GM20000 (cell line): ENCODE measurements around the gene GNAL.
"Not testable (repeated sequence)": the region's sequence is repeated elsewhere in the genome, so short reads cannot be mapped to it uniquely, and the experiment has no call there.

Source experiments
- DNase-seq: peaks from one replicate; pipeline ENCODE4 v3.0.0; 2012; ENCODE audit warnings: low spot score
- CTCF ChIP-seq: IDR thresholded peaks from 2 replicates; pipeline ENCODE4 v1.5.1; 2012; ENCODE audit warnings: mild to moderate bottlenecking, control low read depth; ENCODE audit errors: extremely low read depth, missing control alignments

The GNAL gene

GRCh38 chr18:11886577-11887110 lies 197.6 kb downstream of the GNAL start:
- DNase-seq, result no peak

GRCh38 chr18:11887328-11888128 lies 198.5 kb downstream of the GNAL start:
- TF ChIP-seq CTCF, result no peak
- DNase-seq, result no peak

More at GRCh38 chr18:11886577-11887110, 197.6 kb downstream of the GNAL start:
- no peak for TF ChIP-seq CTCF

GRCh38 chr18:11888726-11889125 lies 199.7 kb downstream of the GNAL start:
- TF ChIP-seq CTCF, result no peak
- no peak for DNase-seq

- TF ChIP-seq CTCF, result no peak
- DNase-seq, result no peak
These were observed 200.2 kb downstream of the GNAL start for GRCh38 chr18:11889284-11889683.

GRCh38 chr18:11891737-11892136 lies 202.7 kb downstream of the GNAL start:
- DNase-seq, result no peak
- TF ChIP-seq CTCF, result no peak

- DNase-seq, result not testable (repeated sequence)
These were observed 203.4 kb downstream of the GNAL start for GRCh38 chr18:11892438-11892837.

- no peak for TF ChIP-seq CTCF
- no peak for DNase-seq
These were observed 208.7 kb downstream of the GNAL start for GRCh38 chr18:11897781-11898180.

- DNase-seq, result no peak
- TF ChIP-seq CTCF, result no peak
These were observed 210.0 kb downstream of the GNAL start for GRCh38 chr18:11899063-11899462.
